AML-193 (cell line): ENCODE measurements around the gene CDK12.
A peak's percentile ranks its signal among the peaks of the same experiment; 100 is the strongest.

ENCODE experiments used
- DNase-seq, 2 experiments: peaks; one replicate each; lab custom pipeline; 2025; lab: John Stamatoyannopoulos, UW

Gene CDK12

DNA sequence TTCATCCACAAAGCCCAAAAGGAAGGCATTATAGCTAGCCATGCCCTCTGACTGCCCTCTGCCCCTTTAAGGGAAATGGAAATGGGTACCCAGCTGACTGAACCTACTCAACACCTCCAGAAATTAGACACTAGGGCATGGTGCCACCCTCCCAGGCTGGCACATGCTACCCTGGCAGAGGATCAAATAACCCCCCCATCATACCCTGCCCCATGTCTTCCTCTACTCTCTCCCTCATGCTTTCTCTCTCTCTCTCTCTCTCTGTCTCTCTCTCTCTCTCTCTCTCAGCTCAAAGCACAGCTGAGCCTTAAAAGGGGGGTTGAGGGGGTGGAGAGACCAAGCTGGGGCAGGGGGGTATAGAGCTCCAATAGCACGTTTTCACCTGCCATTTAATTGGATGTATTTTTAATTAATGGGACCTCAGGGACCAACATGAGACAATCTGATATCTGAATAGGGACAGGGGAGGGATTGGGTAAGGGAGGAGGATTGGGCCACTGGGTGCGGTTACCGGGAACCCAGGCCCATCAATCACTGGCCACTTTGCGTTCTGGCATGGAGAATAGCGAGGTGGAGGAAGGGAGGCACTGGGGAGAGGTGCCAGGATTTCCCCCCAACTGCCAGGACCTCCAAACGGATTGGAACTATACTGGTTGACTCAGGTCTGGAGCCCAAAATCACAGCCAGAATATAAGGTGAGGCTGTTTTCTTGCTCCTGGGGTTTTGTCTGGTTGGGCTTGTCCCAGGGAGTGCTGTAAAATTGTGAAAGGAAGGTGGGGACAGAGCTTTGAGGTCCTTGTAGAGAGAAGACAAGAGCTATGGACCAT, 88.7 kb downstream of the CDK12 start:
- no peak for DNase-seq

DNA sequence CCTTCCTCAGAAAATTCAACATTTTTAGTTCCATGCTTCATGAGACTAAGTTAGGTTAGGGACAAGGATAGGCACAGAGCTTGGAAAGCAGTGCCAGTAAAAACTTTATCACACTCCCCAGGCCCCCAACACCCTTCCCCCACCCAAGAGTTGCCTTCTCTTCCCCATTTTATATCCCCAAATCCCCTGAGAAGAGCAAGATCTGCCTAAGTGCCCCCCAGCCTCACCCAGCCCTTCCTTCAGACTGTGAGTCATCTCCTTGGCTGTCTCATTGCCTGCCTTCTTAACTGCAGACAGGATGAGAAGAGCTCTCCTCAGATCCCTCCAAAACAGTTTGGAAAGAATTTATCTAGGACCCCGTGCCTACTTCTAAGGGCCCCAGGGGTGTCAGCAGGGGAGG, 90.6 kb downstream of the CDK12 start:
- no peak for DNase-seq

DNA sequence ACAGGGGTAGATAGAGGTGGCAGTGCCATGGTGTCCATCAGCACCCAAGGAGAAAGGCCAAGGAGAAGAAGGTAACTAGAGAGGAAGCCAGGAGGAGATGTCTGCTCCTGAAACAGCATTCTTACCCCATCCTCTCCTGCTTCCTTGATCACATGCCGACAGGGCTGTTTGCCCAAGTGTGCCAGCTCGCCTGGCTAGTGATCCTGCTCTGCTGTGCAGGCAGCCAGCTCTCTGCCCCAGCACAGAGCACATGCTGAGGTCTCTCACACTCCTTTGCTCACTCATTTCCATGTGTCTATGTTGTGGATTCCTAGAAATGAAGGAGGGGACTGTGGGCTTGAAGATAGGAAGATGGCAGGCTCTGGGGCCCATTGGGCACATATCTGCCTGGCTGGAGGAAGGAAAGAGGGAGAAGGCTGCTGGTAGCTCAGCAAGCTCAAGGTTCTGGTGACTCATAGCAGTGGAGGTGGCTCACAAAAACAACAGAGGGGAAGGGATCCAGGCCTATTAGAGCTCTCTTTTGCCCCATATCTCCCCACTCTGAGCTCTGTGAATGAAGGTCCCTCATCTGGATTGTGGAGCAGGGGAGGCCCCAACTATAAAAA, 92.2 kb downstream of the CDK12 start:
- DNase-seq = no peak

DNA sequence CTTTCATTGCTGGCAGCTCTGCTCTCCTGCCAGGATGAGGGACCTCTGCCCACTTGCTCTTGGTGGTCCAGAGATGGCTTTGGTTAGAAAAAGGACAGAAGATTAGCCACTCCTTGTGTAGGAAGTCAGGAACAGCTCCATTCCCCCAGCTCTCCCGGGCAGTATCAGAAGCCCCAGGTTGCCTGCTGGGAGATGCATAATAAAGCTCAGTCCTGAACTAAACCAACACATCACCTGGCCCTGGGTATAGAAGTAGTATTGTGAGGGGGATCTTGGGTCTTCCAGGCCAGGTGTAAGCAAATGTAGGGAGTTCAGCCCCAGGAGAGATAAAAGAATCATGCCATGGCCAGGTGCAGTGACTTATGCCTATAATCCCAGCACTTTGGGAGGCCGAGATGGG, 94.1 kb downstream of the CDK12 start:
- no peak for DNase-seq

DNA sequence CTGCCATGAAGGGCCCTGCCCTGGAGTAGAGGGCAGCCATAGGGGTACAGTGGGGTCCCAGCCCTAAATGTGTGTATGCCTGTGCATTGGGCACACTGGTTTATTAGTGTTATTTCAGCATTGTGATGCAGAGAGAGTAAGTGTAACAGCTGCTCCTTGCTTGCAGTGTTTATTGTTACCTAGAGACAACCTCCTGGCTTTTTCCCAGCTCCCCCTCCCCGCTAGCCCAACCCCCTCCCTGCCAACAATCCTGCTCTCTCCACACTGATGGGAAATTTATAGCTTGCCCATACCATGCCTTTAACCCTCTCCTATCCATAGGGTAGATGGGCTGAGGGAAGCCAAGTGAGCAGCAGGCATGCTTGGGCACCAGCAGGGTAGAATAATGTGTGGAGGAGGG, 95.1 kb downstream of the CDK12 start:
- no peak for DNase-seq

DNA sequence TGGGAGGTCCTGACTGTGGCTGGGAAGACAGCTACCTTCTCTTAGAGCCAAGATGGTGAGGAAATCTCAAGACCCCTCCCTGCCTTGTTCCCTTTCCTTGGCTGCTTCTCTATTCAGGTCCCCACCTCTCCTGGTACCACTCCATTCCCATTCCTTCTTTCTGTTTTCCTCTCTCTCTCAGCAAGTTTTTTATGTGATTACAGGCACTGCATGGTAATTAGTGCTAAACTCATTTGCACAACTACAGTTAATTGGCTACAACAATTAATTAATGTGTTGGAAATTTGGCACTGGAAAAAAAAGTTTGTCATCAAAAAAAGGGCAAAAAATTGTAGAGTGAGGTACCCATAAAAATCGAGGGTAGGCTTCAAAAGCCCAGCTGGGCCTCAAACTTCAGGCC, 101.1 kb downstream of the CDK12 start:
- DNase-seq = no peak

DNA sequence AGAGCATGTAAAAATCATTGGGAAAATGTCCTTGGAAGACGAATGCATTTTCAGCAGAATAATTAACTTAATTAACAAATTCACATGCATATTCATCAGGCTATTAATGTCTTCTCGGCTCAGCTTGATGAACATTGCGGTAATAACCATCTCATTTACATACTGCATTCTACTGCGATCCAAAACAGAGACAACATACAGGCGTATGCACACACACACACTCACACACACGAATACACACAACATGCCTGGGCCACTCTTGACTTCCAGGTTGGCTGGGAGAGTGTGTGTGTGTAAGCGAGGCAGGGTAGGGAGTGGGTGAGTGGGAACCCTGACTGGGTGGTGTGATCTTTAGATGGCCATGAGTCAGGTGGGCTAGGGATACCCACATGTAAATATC, 101.7 kb downstream of the CDK12 start:
- DNase-seq = no peak

DNA sequence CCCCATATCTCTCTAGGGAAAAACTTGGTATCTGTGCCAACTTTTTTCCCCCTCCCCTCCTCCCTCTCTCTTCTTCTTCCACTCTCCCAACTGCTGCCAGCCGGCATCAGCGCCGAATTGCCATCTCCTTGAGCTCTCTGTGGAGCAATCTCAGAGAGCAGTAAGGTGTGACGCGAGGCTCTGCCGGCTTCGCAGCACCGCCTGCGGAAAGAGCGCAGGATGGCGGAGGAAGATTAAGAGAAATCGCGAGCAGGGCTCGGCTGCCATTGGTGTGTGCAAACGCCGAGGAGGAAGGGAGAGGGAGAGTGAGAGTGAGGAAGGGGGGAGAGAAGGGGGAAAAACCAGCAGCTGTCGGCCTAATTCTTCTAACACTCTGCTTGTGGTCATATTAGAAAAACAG, 102.2 kb downstream of the CDK12 start:
- DNase-seq = no peak

DNA sequence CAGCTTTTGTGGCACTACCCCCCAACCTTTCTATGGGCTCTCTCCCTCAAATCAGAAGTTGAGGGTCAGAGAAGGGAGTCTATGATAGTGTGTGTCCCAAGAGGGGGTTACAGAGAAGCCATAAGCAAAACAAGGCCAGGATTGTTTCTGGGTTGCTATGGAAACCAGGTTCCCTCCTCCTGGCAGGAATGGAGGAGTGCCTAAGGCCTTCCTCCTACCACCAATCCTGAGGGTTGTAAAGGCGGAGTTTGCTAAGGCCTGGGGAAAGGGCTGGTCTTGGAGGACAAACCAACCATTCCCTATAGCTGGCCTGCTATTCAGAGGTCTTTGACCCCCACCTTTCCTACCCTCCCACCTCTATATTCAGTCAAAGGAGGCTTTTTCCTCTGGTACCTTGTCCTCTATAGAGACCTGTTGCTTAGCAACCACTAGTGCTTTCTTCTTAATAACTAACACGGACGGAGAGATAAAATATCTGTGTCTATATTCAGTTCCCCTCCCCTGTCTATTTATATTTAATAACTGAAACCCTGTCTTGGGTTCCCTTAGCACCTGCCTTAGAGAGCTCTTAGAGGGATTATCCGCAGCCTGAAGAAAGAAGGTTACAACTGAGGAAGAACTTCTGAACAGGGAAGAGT, 103.0 kb downstream of the CDK12 start:
- DNase-seq = no peak

DNA sequence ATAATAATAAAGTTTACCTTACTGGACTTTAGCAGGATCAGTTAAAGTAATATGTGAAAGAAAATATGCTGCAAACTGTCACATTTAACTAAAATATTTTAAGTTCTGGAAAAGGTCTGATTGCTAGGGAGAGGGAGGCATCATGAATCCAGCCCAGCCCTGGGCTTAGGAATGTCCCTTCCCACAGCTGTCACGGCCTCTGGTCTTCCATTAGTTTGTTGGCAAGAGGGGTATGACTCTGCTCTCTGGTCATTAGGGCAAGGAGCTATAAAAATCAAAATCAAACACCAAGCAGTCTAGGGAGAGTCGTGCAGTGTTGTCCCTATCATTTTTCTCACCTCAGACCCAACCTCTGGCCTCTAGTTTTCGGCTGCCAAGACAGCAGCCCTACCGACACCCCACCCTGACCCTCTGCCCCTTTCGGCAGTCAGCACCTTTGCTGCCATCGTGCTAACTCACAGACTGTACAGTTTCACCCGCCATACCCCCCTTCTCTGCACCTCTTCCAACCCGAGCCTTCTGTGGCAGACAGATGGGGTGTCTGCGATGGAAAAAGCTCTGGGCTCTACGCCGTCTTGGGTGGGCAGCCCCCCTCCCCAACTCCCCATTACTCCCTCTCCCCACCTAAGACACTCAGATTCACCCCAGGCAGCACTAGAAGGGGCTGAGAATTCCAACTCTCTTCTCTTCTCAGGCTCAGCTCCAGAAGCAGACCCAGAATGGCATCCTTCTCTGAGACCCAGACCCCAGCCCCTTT, 105.0 kb downstream of the CDK12 start:
- DNase-seq = no peak

DNA sequence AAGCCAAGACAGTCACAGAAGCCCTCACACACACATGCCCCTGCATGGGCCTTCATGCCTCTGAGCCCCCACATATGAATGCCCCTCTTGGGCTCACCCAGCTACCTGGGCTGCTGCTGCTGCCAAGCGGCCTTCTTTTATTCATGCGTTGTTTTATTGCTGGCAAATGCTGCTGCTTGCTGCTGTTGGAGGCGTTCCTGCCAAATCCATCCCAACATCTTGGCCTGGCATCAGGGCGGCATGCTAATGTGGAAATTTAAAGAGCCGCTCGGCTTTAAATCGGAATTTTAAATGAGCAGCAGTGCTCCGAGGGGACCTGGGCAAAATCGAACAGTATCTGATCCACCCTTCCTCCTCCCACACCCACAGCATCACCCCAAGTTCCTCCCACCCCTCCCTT, 107.4 kb downstream of the CDK12 start:
- DNase-seq = no peak

DNA sequence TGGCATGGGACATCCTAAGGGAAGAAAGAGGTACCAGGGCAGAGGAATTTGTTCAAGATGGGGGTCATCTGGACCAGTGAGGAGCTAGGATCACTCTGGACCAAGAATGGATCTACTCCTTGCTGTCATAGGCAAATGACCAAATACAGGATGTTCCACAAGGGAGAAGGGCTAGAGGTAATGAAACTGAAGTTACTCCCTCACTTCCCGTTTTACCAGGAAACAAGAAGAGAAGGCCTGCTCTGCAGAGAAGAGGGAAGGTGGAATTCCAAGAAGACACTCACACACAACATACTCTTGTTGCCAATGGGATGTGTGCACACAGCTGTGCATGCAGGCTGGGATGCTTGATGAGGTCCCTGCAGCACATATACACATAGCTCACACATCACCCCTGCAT, 107.8 kb downstream of the CDK12 start:
- DNase-seq = no peak

DNA sequence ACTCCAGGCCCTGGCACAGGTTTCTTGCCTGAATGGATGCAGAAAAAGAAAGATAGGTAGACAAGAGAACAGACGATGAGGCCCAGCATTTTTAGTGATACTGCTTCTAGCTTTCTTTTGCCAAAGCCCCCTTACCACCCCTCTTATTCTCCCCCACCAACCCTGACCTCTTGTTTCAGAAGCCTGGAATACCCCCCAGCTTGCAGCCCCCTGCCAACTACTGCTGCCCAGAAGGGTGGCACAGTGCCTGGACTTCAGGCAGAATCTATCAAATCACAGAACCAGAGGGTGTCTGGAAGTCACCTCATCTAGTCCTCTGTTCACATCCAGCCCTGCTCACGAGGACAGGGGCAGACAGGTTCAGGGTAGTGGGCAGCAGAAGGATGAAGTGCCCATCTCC, 110.8 kb downstream of the CDK12 start:
- no peak for DNase-seq

DNA sequence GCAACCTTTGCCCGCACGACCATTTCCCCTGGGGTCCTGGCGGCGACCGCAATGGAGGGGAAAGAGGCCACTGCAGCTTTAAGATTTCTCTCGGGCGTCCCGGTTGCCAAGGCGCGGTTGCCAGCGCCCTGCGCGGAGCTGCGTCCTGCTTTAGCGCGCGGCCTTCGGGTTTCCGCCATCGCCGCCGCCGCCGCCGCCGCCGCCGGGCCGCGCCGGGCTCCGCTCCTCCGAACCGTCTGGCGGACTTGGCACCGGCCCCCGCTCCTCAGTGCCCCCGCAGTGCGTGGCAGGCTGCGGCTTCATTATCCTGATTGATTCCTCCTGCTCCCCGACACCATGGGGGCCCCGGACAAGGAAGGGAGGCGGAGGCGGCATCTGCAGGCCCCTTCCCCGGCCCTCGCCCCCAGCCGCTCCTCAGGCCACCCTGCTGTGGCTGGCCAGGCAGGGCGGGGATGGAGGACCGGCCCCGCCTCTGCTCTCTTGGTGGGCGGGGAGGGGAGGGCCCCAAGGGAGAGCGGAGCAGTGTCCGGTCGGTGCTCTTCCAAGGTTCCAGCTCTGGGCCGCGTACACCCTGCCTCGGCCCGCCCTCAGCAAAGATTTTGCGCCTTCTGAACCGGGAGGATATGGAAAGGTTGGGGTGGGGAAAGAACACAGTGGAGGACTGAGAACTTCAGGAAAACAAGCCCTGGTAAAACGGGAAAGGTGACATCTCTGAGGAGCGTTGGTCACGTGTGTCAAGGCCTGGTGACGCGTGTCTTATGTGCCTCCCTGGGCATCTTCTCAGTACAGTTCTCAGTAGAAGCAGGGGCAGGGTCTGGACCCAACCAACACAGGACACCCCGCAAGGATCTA, 112.4 kb downstream of the CDK12 start:
- DNase-seq = peak in 1 of 2 experiments; percentile 12

DNA sequence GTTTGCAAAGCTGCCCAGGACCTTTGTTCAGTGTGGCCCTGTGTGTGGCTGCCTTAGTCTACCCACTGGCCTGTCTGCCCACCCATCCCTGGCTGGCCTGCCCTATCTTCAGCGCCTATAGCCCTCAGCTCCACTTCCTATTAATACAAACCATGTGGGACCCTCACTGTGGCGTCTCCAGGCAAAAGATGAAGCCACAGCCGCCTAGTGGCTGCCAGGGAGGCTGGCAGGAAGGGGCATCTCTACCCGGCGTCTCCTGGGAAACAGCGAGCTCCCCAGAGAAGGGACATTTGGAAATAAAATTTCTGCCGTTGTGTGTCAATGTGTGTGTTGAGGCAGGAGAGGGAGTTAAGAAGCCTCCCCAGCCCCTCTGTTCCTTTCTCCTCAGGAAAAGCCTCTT, 114.9 kb downstream of the CDK12 start:
- DNase-seq = no peak

DNA sequence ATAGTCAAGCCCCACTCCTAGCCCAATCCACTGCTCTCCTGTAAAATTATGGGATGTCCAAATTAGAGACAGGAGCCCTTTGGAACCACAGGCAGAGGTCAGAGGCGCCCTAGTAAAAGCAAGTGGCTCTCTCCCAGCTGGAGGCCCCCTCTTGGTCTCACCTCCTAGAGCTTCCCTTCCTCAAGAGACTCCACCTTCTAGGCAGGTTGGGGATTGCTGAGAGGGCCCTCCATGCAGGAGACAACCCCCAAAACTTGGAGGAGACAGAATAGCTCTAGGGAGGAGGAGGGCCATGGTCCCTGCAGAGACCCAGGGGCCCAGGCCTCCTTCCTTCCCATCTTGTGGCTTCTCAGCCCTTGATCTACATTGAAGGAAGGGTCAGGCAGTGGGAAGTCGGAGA, 117.0 kb downstream of the CDK12 start:
- no peak for DNase-seq

DNA sequence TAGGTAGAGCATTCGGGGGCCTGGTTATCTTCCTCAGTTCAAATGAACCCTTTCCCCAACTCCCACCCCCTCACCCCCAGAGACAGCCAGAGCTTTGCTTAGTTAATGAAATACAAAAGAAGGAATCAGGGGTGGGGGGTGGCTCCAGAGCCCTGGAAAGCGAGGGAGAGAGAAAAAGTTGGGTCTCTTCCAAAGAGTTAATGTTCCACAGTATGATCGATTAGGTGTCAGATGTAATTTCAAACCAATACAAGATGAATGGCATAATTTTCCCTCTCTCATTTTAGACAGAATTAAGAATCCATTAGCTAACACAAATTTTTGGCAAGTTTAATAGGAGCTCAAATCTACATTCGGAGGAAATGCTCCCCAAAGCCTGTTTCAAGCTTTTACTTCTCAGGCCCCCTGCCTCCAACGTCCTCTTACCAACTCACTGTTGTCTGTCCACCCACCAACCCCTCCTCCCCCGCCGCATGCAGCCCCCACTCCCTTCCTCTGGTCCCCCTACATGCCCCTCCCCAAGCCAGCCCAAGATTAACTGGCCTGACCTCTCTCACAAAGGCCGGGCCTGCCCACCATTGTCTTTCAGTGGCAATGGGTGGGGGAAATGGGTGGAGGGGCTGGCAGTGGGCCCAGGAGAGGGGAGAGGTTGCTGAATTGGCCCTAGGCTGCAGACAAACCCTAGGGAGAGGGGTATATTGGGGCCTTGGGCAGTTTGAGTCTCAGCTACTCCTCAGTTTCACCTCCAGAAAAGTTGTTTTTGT, 118.2 kb downstream of the CDK12 start:
- no peak for DNase-seq

DNA sequence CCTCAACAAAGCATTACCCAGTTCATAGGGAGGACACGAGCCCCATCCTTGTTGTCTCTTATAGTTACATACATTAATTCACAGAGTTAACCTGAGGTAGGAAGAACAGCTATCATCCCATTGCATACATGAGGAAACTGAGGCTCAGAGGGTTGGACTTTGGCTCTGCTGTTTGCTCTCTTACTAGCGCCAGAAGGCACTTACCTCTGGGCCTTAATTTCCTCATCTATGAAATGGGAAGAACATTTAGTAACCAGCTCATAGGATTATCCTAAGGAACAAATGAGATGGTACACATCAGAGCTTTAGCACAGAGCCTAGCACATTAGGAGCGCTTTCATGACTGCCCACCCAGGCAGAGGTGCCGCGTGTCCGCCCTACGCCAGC, 118.8 kb downstream of the CDK12 start:
- DNase-seq = no peak

DNA sequence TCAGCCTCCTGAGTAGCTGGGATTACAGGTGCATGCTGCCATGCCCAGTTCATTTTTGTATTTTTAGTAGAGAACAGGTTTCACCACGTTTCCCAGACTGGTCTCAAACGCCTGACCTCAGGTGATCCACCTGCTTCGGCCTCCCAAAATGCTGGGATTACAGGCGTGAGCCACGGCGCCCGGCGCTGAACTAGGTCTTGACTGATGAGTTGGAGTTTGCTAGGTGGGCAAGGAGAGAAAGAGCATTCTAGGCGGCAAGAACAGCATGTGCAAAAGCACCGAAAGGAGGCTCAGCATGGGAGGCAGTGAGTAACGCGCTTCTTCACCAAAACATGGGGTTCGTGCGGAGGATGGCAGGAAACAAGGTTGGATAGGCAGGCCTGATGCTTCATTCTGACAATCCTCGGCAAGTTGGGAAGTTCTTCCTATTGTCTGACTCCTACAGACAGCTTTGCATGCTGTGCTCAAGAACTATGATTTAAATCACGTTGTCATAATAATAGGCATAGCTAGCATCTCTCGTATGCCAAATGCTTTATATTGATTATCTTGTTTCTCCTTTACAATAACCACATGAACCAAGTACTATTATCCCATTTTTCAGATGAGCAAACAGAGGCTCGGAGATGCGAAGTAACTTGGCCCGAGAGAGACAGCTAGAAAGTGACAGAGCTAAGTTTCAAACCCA, 119.9 kb downstream of the CDK12 start:
- DNase-seq = no peak

DNA sequence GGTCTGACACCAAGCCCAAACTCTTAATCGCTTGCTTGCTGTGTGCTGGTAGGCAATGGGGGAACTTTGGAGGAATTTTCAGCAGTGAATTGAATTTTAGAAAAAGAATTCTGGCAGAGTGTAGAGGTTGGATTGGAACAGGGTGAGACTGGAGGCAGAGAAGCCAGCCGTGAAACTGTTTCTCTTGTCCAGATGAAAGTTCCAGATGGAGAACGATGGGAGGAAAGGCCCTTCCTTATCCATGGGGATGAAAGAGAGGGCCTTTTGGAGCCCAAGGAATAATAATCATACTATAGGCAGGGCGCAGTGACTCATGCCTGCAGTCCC, 120.4 kb downstream of the CDK12 start:
- no peak for DNase-seq

DNA sequence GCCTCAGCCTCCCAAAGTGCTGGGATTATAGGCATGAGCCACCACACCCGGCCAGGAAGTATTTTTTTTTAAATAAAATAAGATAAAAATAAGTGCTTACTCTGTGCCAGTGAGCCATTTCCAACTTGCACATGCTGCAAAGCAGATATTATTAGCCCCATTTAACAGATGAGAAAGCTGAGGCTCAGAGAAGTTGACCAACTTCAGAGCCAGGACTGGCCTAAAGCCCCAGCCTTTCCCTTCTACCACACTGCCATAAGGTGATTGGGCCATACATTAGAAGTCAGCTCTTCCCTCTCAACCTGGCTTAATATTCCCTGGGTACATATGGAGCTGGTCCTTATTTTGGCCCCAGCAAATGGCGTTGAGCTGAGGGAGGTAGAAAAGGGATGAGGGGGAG, 121.4 kb downstream of the CDK12 start:
- no peak for DNase-seq
